Panc1 (cell line): ENCODE results near the gene FAIM.

Experiments
- POLR2AphosphoS5 ChIP-seq: IDR thresholded peaks from 2 replicates; pipeline ENCODE4 v1.6.1; 2012; ENCODE audit warnings: mild to moderate bottlenecking, low read depth, low read length, moderate library complexity
- SIN3A ChIP-seq: IDR thresholded peaks from 2 replicates; pipeline ENCODE4 v1.6.1; 2012; ENCODE audit warnings: low read depth, mild to moderate bottlenecking, low read length, moderate library complexity, borderline replicate concordance; ENCODE audit not compliant: insufficient read depth
- TF ChIP-seq, protein P1 (sequence below): fragments of 450-650 bp; IDR thresholded peaks from 2 replicates; pipeline ENCODE4 v1.5.1; 2017; ENCODE audit warnings: mild to moderate bottlenecking

- TF ChIP-seq, protein P1, sequence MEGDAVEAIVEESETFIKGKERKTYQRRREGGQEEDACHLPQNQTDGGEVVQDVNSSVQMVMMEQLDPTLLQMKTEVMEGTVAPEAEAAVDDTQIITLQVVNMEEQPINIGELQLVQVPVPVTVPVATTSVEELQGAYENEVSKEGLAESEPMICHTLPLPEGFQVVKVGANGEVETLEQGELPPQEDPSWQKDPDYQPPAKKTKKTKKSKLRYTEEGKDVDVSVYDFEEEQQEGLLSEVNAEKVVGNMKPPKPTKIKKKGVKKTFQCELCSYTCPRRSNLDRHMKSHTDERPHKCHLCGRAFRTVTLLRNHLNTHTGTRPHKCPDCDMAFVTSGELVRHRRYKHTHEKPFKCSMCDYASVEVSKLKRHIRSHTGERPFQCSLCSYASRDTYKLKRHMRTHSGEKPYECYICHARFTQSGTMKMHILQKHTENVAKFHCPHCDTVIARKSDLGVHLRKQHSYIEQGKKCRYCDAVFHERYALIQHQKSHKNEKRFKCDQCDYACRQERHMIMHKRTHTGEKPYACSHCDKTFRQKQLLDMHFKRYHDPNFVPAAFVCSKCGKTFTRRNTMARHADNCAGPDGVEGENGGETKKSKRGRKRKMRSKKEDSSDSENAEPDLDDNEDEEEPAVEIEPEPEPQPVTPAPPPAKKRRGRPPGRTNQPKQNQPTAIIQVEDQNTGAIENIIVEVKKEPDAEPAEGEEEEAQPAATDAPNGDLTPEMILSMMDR = no peak
- TF ChIP-seq POLR2AphosphoS5 (no peak), SIN3A (no peak)
Observed at GRCh38 chr3:138646008-138646407, 37.4 kb downstream of the FAIM start.
